ENCODE data around the gene MRPL23.

The MRPL23 gene

DNA sequence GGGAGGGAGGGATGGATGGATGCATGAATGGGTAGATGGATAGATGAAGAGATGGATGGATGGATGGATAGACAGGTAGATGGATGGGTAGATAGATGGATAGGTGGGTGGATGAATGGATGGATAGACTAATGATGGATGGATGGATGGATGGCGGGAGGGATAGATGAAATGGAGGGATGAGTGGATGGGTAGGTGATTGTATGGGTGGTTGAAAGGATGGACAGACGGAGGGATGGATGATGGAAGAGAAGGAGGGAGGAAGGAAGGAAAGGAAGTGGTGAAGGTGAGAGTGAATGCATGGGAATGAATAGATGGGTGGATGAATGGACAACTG is 31.4 kb upstream of the MRPL23 start:
- peaks cover 0 to 70% (median 23%) of the 10 kb centered on the region in 5 donors for H3K4me1 ChIP-seq (ENCODE audit: control insufficient read depth in 5 of 5, insufficient read depth in 5 of 5, low read length in 5 of 5)
- no peak overlapping the region for H3K27ac ChIP-seq (ENCODE audit: low read depth, low read length)
- no peak overlapping the region for H3K9ac ChIP-seq (ENCODE audit: low read length in 5 of 5)
- H3K27me3 ChIP-seq (ENCODE audit: control insufficient read depth in 5 of 5, insufficient read depth in 4 of 5, low read length in 5 of 5): peaks cover 0 to 12% (median 2%) of the 10 kb centered on the region in 5 donors
- H3K9me3 ChIP-seq (ENCODE audit: control insufficient read depth in 5 of 5, low read length in 5 of 5): no peaks in the 10 kb centered on the region
- H3K4me3 ChIP-seq (ENCODE audit: low read depth in 1 of 5, low read length in 5 of 5): no peak overlapping the region
- H3K36me3 ChIP-seq (ENCODE audit: control insufficient read depth in 5 of 5, insufficient read depth in 5 of 5, low read length in 5 of 5): no peaks in the 10 kb centered on the region

DNA sequence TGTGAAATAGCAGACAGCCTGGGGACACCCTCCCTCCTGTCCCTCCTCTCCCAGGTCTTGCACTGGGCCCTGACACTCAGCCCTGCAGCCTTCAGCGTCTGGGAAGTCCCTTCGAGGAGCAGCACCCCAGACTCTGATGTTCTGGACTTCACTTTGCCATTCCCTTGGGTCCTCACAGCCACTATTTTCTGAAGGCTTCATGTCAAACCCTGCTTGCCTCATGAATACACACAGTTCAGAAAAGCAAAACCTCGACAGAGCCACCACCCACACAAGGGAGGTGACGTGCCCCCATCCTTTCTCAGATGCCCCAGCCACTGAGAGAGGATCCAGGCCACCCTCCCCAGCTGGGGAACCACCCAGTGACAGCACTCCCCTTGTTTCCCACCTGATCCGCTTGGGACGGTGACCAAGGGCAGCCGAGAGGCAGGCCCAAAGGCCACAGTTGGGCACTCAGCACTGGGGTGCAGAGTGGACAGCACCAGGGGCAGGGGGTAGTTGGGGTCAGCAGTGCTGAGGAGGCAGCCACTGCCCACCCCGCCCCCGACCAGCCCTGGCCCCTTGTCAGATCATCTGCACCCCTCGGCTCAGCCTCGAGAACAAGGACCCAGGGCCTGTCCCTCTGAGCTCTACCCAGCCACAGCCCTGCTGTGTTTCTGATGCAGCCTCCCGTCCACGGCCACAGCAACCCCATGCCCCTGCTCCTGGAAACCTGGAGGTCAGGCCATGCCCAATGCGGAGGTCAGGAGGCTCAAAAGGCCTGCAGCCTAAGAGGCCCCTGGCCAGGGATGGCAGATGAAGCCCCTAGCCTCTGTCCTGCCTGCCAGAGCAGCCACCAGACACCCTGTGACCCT is 30.8 kb upstream of the MRPL23 start:
- H3K9ac ChIP-seq (ENCODE audit: low read length in 5 of 5): peak overlapping the region in 1 of 5 donors; percentile 30
- no peak overlapping the region for H3K27ac ChIP-seq (ENCODE audit: low read depth, low read length)
- no peaks in the 10 kb centered on the region for H3K36me3 ChIP-seq (ENCODE audit: control insufficient read depth in 5 of 5, insufficient read depth in 5 of 5, low read length in 5 of 5)
- peaks cover under 1 to 73% (median 29%) of the 10 kb centered on the region in 5 donors for H3K4me1 ChIP-seq (ENCODE audit: control insufficient read depth in 5 of 5, insufficient read depth in 5 of 5, low read length in 5 of 5)
- peaks cover 0 to 12% (median 2%) of the 10 kb centered on the region in 5 donors for H3K27me3 ChIP-seq (ENCODE audit: control insufficient read depth in 5 of 5, insufficient read depth in 4 of 5, low read length in 5 of 5)
- no peak overlapping the region for H3K4me3 ChIP-seq (ENCODE audit: low read depth in 1 of 5, low read length in 5 of 5)
- H3K9me3 ChIP-seq (ENCODE audit: control insufficient read depth in 5 of 5, low read length in 5 of 5): no peaks in the 10 kb centered on the region

DNA sequence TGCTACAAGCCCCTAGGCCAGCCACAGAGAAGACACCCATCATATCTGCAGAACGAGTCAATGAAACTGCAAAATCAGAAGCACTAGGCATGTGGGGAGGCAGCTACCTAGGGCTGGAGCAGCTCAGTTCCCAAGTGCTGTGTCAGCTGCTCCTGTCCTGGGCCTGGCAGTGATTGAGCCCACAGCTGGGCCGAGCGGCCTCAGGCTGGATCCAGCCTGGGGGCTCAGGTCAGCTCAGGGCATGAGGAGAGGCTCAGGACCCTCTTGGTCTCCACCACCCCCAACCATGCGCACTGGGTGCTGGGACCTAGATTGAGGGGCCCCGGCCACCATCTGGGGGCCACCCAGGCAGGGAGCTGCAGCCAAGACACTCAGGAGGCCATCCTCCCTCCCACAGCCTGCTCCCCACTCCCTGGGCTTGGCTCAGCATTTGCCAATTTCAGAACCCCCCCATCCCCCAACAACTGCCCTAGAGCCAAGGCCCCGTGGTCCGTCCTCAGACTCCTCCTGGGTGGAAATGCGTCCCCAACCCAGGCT is 30.1 kb upstream of the MRPL23 start:
- H3K4me1 ChIP-seq (ENCODE audit: control insufficient read depth in 5 of 5, insufficient read depth in 5 of 5, low read length in 5 of 5): peaks cover 3 to 73% (median 36%) of the 10 kb centered on the region in 5 donors
- H3K36me3 ChIP-seq (ENCODE audit: control insufficient read depth in 5 of 5, insufficient read depth in 5 of 5, low read length in 5 of 5): no peaks in the 10 kb centered on the region
- no peak overlapping the region for H3K27ac ChIP-seq (ENCODE audit: low read depth, low read length)
- H3K27me3 ChIP-seq (ENCODE audit: control insufficient read depth in 5 of 5, insufficient read depth in 4 of 5, low read length in 5 of 5): peaks cover 0 to 12% (median 4%) of the 10 kb centered on the region in 5 donors
- H3K4me3 ChIP-seq (ENCODE audit: low read depth in 1 of 5, low read length in 5 of 5): no peak overlapping the region
- no peaks in the 10 kb centered on the region for H3K9me3 ChIP-seq (ENCODE audit: control insufficient read depth in 5 of 5, low read length in 5 of 5)
- peak overlapping the region in 1 of 5 donors; percentile 30 for H3K9ac ChIP-seq (ENCODE audit: low read length in 5 of 5)

DNA sequence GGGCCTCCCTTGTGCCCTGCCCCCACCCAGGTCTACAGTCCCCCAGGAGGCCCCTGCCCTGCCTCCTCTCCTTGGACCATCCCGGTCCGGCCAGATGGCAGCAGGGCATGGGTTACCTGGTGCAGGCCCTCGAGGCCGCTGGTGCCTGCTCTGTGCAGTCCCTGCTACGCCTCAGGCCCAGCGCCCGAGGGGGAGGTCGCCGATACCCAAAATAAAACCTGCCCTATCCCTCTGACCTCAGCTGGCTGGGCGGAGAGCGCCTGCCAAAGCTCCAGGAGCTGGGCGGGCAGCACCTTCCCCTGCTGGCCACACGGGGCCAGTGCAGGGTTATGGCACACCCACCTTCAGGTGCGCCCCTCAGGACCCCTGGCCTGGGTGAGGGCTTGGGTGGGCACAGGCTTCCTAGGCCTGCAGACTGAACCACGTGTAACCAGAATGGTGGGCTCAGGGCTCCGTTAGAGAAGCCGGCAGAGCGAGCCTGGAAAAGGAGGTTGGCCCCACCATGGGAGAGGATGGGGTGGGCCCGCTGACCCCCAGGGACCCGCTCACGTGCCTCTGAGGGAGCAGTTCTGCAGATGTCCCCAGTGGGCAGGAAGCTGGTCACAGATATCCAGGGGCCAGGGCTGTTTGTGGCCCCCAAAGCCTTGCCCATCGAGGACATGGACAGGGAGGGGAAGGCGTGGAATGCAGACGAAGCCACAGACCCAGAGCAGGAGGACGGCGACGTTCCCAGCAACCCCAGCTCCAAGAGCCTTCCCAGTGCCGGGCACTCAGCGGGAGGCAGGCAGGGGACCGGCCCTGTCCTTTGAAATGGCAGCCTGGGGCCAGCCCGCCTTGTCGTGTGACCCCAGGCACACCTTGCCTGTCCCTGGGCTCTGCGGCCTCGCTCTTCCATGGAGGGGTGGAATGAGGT is 29.4 kb upstream of the MRPL23 start:
- peaks cover 4 to 73% (median 43%) of the 10 kb centered on the region in 5 donors for H3K4me1 ChIP-seq (ENCODE audit: control insufficient read depth in 5 of 5, insufficient read depth in 5 of 5, low read length in 5 of 5)
- no peaks in the 10 kb centered on the region for H3K36me3 ChIP-seq (ENCODE audit: control insufficient read depth in 5 of 5, insufficient read depth in 5 of 5, low read length in 5 of 5)
- no peaks in the 10 kb centered on the region for H3K9me3 ChIP-seq (ENCODE audit: control insufficient read depth in 5 of 5, low read length in 5 of 5)
- no peak overlapping the region for H3K4me3 ChIP-seq (ENCODE audit: low read depth in 1 of 5, low read length in 5 of 5)
- no peak overlapping the region for H3K9ac ChIP-seq (ENCODE audit: low read length in 5 of 5)
- no peak overlapping the region for H3K27ac ChIP-seq (ENCODE audit: low read depth, low read length)
- peaks cover 0 to 12% (median 5%) of the 10 kb centered on the region in 5 donors for H3K27me3 ChIP-seq (ENCODE audit: control insufficient read depth in 5 of 5, insufficient read depth in 4 of 5, low read length in 5 of 5)

DNA sequence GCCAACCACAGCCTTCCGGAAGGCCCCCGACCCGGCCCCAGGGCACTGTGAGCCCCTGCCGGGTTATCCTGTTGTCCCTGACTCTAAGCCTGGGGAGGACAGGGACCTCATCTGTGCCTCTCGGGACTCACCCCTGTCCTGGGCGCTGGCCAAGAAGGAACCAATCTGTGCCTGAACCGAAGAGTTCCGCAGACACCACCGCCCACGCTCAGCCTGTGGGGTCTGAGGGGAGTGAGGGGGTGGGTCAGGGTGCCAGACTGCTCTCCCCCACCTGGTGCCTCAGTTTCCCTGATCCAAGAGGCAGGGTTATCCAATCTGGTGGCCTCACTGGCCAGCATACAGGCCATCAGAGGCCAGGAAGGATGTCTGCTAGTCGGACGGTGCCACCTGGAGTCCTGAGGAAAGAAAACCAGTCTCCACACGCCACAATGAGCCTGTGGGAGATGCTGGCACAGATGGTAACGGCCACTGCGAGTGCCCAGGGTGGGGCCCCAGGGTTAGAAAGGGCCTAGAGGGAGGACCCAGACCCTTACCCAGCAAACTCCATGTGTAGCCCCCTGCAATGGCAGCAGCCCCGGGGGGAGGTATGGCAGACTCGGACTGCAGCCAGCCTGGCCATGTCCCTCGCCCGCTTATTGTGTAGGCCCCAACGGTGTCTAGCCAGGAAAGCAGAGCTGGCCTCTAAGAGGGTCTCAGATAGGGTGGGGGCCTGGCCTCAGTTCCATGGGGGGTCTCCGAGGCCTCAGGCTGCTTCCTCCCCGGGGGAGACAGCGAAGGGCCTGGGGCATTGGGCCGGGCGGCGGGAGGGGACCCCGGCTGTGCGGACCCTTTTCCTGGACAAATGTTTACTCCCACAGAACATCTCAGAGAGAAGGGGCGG is 28.5 kb upstream of the MRPL23 start:
- H3K27me3 ChIP-seq (ENCODE audit: control insufficient read depth in 5 of 5, insufficient read depth in 4 of 5, low read length in 5 of 5): peaks cover 0 to 13% (median 8%) of the 10 kb centered on the region in 5 donors
- H3K36me3 ChIP-seq (ENCODE audit: control insufficient read depth in 5 of 5, insufficient read depth in 5 of 5, low read length in 5 of 5): no peaks in the 10 kb centered on the region
- H3K9ac ChIP-seq (ENCODE audit: low read length in 5 of 5): no peak overlapping the region
- H3K4me3 ChIP-seq (ENCODE audit: low read depth in 1 of 5, low read length in 5 of 5): no peak overlapping the region
- H3K9me3 ChIP-seq (ENCODE audit: control insufficient read depth in 5 of 5, low read length in 5 of 5): no peaks in the 10 kb centered on the region
- peaks cover 4 to 77% (median 46%) of the 10 kb centered on the region in 5 donors for H3K4me1 ChIP-seq (ENCODE audit: control insufficient read depth in 5 of 5, insufficient read depth in 5 of 5, low read length in 5 of 5)
- H3K27ac ChIP-seq (ENCODE audit: low read depth, low read length): no peak overlapping the region

DNA sequence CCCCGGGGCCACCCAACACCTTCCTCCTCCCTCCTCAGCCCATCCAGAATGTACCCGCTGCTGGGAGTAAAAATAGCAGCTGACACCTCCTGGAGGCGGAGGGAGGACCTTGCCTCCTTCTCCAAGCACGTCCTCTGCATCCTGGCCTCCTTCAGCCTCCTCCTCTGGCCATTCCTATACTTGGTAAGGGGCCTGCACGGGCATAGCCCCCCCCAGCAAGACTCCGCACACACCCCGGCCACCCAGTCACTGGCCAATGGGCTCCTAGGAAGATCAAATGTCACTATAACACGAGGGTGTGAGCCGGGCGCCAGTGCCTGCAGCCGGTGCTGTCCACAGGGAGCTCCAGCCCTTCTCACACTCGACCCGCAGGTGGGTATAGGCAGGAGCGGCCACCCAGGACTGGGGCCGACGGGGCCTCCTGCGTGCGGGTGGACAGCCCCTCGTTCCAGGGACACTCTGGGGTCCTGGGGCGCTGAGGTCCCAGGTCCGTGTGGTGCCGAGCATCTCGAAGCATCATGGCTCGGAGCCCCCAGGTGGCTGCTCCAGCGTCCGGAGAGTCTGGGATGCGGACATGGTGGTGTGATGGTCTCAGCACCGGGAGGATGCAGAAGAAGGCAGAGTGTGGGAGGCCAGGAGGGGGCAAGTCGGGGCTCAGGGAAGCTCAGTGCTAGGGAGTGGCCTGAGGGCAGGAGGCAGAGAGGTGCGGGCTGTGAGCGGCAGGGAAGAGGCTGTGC is 27.6 kb upstream of the MRPL23 start, which contains the start of gene TNNT3:
Gene TNNT3 (plus strand): TSS at position 313 of the 737 bp plus-strand sequence. CDS start 3,172 bp downstream, outside the sequence.
- H3K27ac ChIP-seq (ENCODE audit: low read depth, low read length): no peak within 1 kb of the TSS
- H3K27me3 ChIP-seq (ENCODE audit: control insufficient read depth in 5 of 5, insufficient read depth in 4 of 5, low read length in 5 of 5): peaks cover 0 to 22% (median 8%) of the 10 kb centered on the region in 5 donors
- H3K36me3 ChIP-seq (ENCODE audit: control insufficient read depth in 5 of 5, insufficient read depth in 5 of 5, low read length in 5 of 5): no peaks in the 10 kb centered on the region
- H3K9ac ChIP-seq (ENCODE audit: low read length in 5 of 5): no peak within 1 kb of the TSS
- H3K4me1 ChIP-seq (ENCODE audit: control insufficient read depth in 5 of 5, insufficient read depth in 5 of 5, low read length in 5 of 5): peaks cover 4 to 76% (median 46%) of the 10 kb centered on the region in 5 donors
- no peaks in the 10 kb centered on the region for H3K9me3 ChIP-seq (ENCODE audit: control insufficient read depth in 5 of 5, low read length in 5 of 5)
- no peak within 1 kb of the TSS for H3K4me3 ChIP-seq (ENCODE audit: low read depth in 1 of 5, low read length in 5 of 5)

DNA sequence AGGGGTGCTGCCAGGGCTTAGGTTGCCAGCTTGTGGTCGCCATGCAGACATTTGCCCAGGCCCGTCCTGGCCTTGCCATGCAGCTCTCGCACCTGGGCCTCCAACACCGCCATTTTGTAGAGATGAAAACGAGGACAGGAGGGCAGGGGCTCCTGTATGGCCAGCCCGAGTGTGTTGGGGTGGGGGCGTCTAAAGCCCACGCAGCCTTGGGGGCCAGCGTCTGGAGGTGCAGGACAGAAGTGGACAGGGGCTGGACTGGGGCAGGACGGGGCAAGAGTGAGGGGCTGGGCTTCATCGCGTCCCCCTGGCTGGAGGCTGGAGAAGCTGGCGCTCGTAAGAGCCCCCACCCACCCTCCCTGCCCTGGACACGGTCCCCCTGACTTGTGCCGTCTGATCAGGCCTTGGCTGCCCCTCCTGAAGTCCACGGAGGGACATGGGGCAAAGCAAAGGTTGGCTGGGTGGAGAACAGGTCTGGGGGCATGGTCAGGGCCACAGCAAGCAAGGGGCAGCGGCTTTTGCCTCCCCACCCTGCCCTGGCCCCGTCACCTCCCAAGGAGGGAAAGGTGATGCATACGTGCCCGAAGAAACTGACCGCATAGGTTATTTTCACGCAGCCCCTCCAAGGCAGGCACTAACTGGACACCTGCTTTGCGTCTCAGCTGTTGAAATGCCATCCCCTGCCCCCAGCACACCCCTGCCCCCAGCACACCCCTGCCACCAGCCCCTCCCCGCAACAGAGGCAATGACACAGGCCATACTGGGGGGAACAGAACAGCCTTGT is 26.8 kb upstream of the MRPL23 start:
- H3K9me3 ChIP-seq (ENCODE audit: control insufficient read depth in 5 of 5, low read length in 5 of 5): no peaks in the 10 kb centered on the region
- H3K4me3 ChIP-seq (ENCODE audit: low read depth in 1 of 5, low read length in 5 of 5): no peak overlapping the region
- no peak overlapping the region for H3K9ac ChIP-seq (ENCODE audit: low read length in 5 of 5)
- H3K27ac ChIP-seq (ENCODE audit: low read depth, low read length): peak overlapping the region; percentile 65
- peaks cover 0 to 24% (median 8%) of the 10 kb centered on the region in 5 donors for H3K27me3 ChIP-seq (ENCODE audit: control insufficient read depth in 5 of 5, insufficient read depth in 4 of 5, low read length in 5 of 5)
- H3K4me1 ChIP-seq (ENCODE audit: control insufficient read depth in 5 of 5, insufficient read depth in 5 of 5, low read length in 5 of 5): peaks cover 4 to 80% (median 46%) of the 10 kb centered on the region in 5 donors
- H3K36me3 ChIP-seq (ENCODE audit: control insufficient read depth in 5 of 5, insufficient read depth in 5 of 5, low read length in 5 of 5): no peaks in the 10 kb centered on the region

DNA sequence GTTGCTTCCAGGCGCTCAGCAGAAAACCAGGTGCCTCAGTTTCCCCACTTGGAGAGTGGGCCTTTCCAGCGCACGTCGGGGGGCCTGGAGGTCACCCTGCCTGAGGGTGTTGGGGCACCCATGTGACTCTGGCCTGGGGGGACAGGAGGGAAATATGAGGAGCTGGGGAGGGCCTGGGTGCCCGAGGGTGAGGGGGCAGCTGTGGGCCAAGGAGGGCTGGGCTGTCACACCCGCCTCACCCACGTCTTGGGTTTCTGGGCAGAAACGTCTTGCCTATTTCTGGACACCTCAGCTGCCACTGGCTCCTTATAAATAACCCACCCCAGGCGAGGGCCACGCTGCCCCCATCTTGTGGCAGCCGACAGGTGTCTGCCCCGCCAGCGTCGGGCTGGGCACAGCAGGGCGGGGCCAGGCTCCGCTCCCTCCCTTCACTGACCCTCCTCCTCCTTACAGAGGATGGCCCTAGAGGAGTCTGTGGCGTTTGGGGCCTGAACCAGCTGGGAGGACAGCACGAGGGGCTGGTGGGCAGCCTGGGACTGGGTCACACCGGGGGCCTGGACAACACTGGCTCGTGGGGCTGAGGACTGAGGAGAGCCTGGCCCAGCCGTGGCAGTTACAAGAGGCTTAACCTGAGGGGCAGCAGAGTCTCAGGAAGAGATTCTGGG is 26.1 kb upstream of the MRPL23 start:
- no peaks in the 10 kb centered on the region for H3K9me3 ChIP-seq (ENCODE audit: control insufficient read depth in 5 of 5, low read length in 5 of 5)
- peaks cover 4 to 84% (median 46%) of the 10 kb centered on the region in 5 donors for H3K4me1 ChIP-seq (ENCODE audit: control insufficient read depth in 5 of 5, insufficient read depth in 5 of 5, low read length in 5 of 5)
- H3K27ac ChIP-seq (ENCODE audit: low read depth, low read length): peak overlapping the region; percentile 65
- no peak overlapping the region for H3K9ac ChIP-seq (ENCODE audit: low read length in 5 of 5)
- H3K27me3 ChIP-seq (ENCODE audit: control insufficient read depth in 5 of 5, insufficient read depth in 4 of 5, low read length in 5 of 5): peaks cover 0 to 29% (median 8%) of the 10 kb centered on the region in 5 donors
- H3K36me3 ChIP-seq (ENCODE audit: control insufficient read depth in 5 of 5, insufficient read depth in 5 of 5, low read length in 5 of 5): no peaks in the 10 kb centered on the region
- H3K4me3 ChIP-seq (ENCODE audit: low read depth in 1 of 5, low read length in 5 of 5): no peak overlapping the region

Data from subcutaneous abdominal adipose tissue (tissue), 5 donors.